Measurements from ENCODE around the gene SPR.

SPR gene

GRCh38 chr2:72919414-72920317 lies 32.5 kb downstream of the SPR start:
- no peak for DNase-seq (ENCODE audit: extremely low read depth, low read depth)
- no peak for TF ChIP-seq CTCF (IDR thresholded peaks at IDR 0.05; ENCODE audit: low read depth, low read length, missing control alignments)
- no peak overlapping the region for H3K4me3 ChIP-seq (replicated peaks; ENCODE audit: low read depth, low read length)

DNA sequence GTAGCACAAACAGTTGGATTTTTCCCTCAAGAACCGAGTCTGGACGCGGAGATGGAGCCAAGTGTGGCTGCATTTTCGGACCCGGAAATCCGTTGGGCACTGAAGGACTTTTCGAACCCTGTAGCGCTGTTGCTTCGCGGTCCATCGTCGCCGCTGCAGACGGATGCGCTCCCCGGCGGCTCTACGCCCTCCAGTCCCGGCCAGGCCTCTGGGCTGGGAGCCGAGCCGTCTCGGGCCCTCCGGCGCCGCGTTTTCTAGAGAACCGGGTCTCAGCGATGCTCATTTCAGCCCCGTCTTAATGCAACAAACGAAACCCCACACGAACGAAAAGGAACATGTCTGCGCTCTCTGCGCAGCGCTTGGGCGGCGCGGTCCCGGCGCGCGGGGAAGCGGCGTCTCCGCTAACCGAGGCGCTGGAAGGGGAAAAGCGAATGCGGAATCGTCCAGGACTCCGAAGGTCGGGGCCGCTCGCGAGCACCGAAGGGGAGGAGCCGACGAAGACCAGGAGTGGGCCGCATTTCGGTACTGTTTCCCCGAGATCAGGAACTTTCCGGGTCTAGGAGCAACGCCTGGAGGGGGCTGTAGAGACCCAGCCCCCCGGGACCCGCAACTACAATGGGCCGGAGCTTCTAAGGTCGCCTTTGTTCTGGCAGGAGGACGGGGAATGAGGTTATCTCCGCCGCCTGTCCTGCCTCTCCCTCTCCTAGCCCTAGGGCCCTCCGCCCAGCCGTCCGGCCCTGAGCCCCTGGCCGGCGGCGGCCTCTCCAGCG lies 33.3 kb downstream of the SPR start:
- no peak for TF ChIP-seq CTCF (IDR thresholded peaks at IDR 0.05; ENCODE audit: low read depth, low read length, missing control alignments)
- no peak overlapping the region for H3K4me3 ChIP-seq (replicated peaks; ENCODE audit: low read depth, low read length)
- no peak for DNase-seq (ENCODE audit: extremely low read depth, low read depth)

DNA sequence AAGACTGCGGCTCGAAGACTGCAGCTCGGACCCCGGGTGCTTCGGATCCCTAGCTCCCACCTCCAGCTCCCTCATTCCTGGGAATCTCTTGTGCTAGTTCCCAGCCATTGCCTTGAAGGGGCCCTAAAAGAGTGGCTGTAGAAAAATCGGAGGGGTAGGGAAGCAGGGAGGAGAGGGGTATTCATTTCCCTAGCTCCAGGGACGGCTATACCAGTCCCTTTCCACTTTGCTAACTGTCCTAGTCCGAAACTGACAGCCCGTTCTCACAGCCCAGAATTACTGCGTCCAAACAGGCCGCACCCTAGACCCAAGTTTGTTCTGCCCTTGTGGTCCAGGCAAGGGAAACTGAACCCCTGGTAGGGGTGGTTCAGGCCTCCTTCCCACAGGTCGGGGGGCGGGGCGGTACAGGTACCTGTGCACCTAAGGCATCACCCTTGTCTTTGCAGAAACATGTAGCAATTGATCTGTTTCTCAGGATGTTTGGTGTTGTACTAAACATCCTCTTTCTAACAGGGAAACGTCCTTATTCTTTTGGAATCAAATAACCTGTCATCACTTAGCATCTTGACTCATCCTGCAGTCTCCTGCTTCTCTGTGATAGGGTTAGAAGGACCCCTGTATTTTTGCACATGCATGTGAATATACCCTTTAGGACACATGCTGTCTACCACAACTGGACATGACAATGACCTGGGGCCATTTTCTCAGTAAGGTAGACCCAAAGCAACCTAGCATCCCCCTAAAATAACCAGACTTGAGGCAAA lies 34.1 kb downstream of the SPR start:
- H3K4me3 ChIP-seq (replicated peaks; ENCODE audit: low read depth, low read length), result no peak overlapping the region
- TF ChIP-seq CTCF (IDR thresholded peaks at IDR 0.05; ENCODE audit: low read depth, low read length, missing control alignments), result no peak
- no peak for DNase-seq (ENCODE audit: extremely low read depth, low read depth)

GRCh38 chr2:72921853-72922252 lies 34.6 kb downstream of the SPR start:
- DNase-seq (ENCODE audit: extremely low read depth, low read depth), result no peak
- H3K4me3 ChIP-seq (replicated peaks; ENCODE audit: low read depth, low read length), result no peak overlapping the region
- TF ChIP-seq CTCF (IDR thresholded peaks at IDR 0.05; ENCODE audit: low read depth, low read length, missing control alignments), result no peak

DNA sequence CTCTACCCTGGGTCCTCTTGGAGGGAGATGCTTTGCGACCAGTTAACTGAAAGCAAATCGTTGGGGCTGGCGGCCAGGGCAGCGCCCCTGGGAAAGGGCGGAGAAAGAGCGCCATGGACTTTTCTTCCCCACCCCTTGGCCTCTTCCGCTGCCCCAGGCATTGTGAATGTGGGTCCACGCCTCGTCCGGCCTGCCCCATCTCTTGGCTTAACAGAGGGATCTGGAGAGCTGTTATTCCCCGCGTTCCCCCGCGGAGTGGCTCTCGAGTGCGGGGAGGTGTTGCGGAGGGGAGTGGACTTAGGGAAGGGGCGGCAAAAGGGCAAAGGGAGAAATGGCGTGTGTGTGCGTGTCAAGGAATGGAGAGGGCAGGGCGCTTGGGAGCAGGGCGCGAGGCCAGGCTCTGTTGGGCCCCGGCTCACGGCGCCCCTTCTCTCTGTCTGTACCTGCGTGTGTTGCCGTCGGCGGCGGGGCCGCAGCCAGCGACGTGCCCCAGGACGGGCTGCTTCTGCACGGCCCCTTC lies 36.7 kb downstream of the SPR start:
- DNase-seq (ENCODE audit: extremely low read depth, low read depth), result no peak
- TF ChIP-seq CTCF (IDR thresholded peaks at IDR 0.05; ENCODE audit: low read depth, low read length, missing control alignments), result no peak
- no peak overlapping the region for H3K4me3 ChIP-seq (replicated peaks; ENCODE audit: low read depth, low read length)

Data from HFF-Myc (cell line).